H9 (cell line): ENCODE results near the gene GPR176. TPM values are rescaled to one million over a fixed set of nuclear protein-coding genes. Genes with fewer than 3 reads are reported as not detected.

ENCODE experiments used
- DNase-seq: peaks from one replicate; pipeline ENCODE4 v3.0.0-alpha.2; 2017
- H2AFZ ChIP-seq: one replicate; pipeline ENCODE4 v1.6.1; 2013; ENCODE audit warnings: mild to moderate bottlenecking, low read length, control low read depth, moderate library complexity
- H2AK5ac ChIP-seq: 2 replicates; pipeline ENCODE4 v1.6.1; 2013; ENCODE audit warnings: low read length, control low read depth, mixed read lengths; ENCODE audit not compliant: insufficient read length
- H2BK120ac ChIP-seq: one replicate; pipeline ENCODE4 v1.6.1; 2013; ENCODE audit warnings: low read depth, mild to moderate bottlenecking, low read length, control low read depth, inconsistent platforms; ENCODE audit not compliant: poor library complexity, severe bottlenecking
- H2BK12ac ChIP-seq: 2 replicates; pipeline ENCODE4 v1.6.1; 2013; ENCODE audit warnings: low read length, control low read depth, mixed read lengths, low read depth; ENCODE audit not compliant: insufficient read length
- H2BK15ac ChIP-seq: 2 replicates; pipeline ENCODE4 v1.6.1; 2013; ENCODE audit warnings: low read depth, low read length, control low read depth
- H2BK20ac ChIP-seq: one replicate; pipeline ENCODE4 v1.6.1; 2013; ENCODE audit warnings: low read depth, mild to moderate bottlenecking, low read length, control low read depth, inconsistent platforms; ENCODE audit not compliant: poor library complexity, severe bottlenecking
- H2BK5ac ChIP-seq: 2 replicates; pipeline ENCODE4 v1.6.1; 2013; ENCODE audit warnings: low read length, control low read depth, mixed read lengths; ENCODE audit not compliant: insufficient read length
- H3K14ac ChIP-seq: 2 replicates; pipeline ENCODE4 v1.6.1; 2013; ENCODE audit warnings: low read length, control low read depth; ENCODE audit not compliant: insufficient read depth
- H3K18ac ChIP-seq: 2 replicates; pipeline ENCODE4 v1.6.1; 2013; ENCODE audit warnings: low read depth, mild to moderate bottlenecking, mixed read lengths, low read length, control low read depth; ENCODE audit not compliant: insufficient read length
- H3K23ac ChIP-seq: 2 replicates; pipeline ENCODE4 v1.6.1; 2013; ENCODE audit warnings: low read length, control low read depth, mixed read lengths, low read depth; ENCODE audit not compliant: insufficient read length
- H3K23me2 ChIP-seq: 2 replicates; pipeline ENCODE4 v1.6.1; 2013; ENCODE audit warnings: low read depth, mild to moderate bottlenecking, mixed read lengths, low read length, control low read depth; ENCODE audit not compliant: insufficient read length, poor library complexity, severe bottlenecking
- H3K27ac ChIP-seq: 2 replicates; pipeline ENCODE4 v1.5.1; 2013; ENCODE audit warnings: low read length, control low read depth, mixed read lengths, low read depth; ENCODE audit not compliant: insufficient read length
- H3K27me3 ChIP-seq: 2 replicates; pipeline ENCODE4 v1.6.1; 2013; ENCODE audit warnings: low read length, control low read depth, inconsistent platforms; ENCODE audit not compliant: insufficient read depth
- H3K4ac ChIP-seq: 2 replicates; pipeline ENCODE4 v1.6.1; 2013; ENCODE audit warnings: low read depth, mild to moderate bottlenecking, control low read depth, inconsistent platforms, low read length, moderate library complexity
- H3K4me1 ChIP-seq: 2 replicates; pipeline ENCODE4 v1.6.1; 2013; ENCODE audit warnings: low read length, control low read depth, inconsistent platforms; ENCODE audit not compliant: insufficient read depth
- H3K4me2 ChIP-seq: 2 replicates; pipeline ENCODE4 v1.6.1; 2013; ENCODE audit warnings: low read length, control low read depth, mixed read lengths; ENCODE audit not compliant: insufficient read length, insufficient read depth
- H3K56ac ChIP-seq: 2 replicates; pipeline ENCODE4 v1.6.1; 2013; ENCODE audit warnings: low read depth, mild to moderate bottlenecking, mixed read lengths, low read length, control low read depth; ENCODE audit not compliant: insufficient read length
- H3K79me1 ChIP-seq: 2 replicates; pipeline ENCODE4 v1.6.1; 2013; ENCODE audit warnings: low read depth, mild to moderate bottlenecking, moderate library complexity, low read length, control low read depth, inconsistent platforms; ENCODE audit not compliant: insufficient read depth, poor library complexity, severe bottlenecking
- H3K79me2 ChIP-seq: 2 replicates; pipeline ENCODE4 v1.6.1; 2013; ENCODE audit warnings: low read length, control low read depth, inconsistent platforms; ENCODE audit not compliant: insufficient read depth
- H3K9ac ChIP-seq: 2 replicates; pipeline ENCODE4 v1.6.1; 2013; ENCODE audit warnings: low read length, control low read depth, mixed read lengths; ENCODE audit not compliant: insufficient read length; ENCODE audit errors: extremely low read depth
- H3K9me3 ChIP-seq: one replicate; pipeline ENCODE4 v1.6.1; 2013; ENCODE audit warnings: low read depth, low read length, inconsistent platforms; ENCODE audit not compliant: control insufficient read depth
- H3T11ph ChIP-seq: one replicate; pipeline ENCODE4 v1.6.1; 2013; ENCODE audit warnings: mild to moderate bottlenecking, low read length, control low read depth, inconsistent platforms
- H4K20me1 ChIP-seq: one replicate; pipeline ENCODE4 v1.6.1; 2013; ENCODE audit not compliant: control insufficient read depth, insufficient read length, insufficient read depth
- H4K5ac ChIP-seq: 2 replicates; pipeline ENCODE4 v1.6.1; 2013; ENCODE audit warnings: low read depth, mild to moderate bottlenecking, mixed read lengths, low read length, control low read depth; ENCODE audit not compliant: insufficient read length
- H4K8ac ChIP-seq: replicated peaks from 2 replicates; pipeline ENCODE4 v1.6.1; 2013; ENCODE audit warnings: low read length, control low read depth, mixed read lengths, low read depth; ENCODE audit not compliant: insufficient read length
- H4K91ac ChIP-seq: 2 replicates; pipeline ENCODE4 v1.6.1; 2013; ENCODE audit warnings: low read depth, mild to moderate bottlenecking, moderate library complexity, mixed read lengths, low read length, control low read depth; ENCODE audit not compliant: insufficient read length
- H3K27ac Mint-ChIP-seq, 3 experiments: 2 replicates in 2 of 3; 3 replicates in 1 of 3; pipeline ENCODE4 v1.8.0; 2020 to 2021; ENCODE audit warnings: mixed read lengths in 3 of 3, mild to moderate bottlenecking in 1 of 3, moderate library complexity in 1 of 3
- H3K27me3 Mint-ChIP-seq: 2 replicates; pipeline ENCODE4 v1.8.0; 2021; ENCODE audit warnings: low read depth, mild to moderate bottlenecking, moderate library complexity, mixed read lengths
- H3K36me3 Mint-ChIP-seq, 3 experiments: 2 replicates in 2 of 3; 3 replicates in 1 of 3; pipeline ENCODE4 v1.8.0; 2020 to 2021; ENCODE audit warnings: low read depth in 3 of 3, mixed read lengths in 3 of 3; ENCODE audit not compliant: insufficient read depth in 1 of 3
- H3K4me1 Mint-ChIP-seq, 2 experiments: 2 replicates each; pipeline ENCODE4 v1.8.0; 2020; ENCODE audit warnings: mixed read lengths in 2 of 2
- H3K4me3 Mint-ChIP-seq, 2 experiments: 2 replicates in 1 of 2; 3 replicates in 1 of 2; pipeline ENCODE4 v1.8.0; 2020 to 2021; ENCODE audit warnings: mild to moderate bottlenecking in 2 of 2, mixed read lengths in 2 of 2, moderate library complexity in 1 of 2
- H3K9me3 Mint-ChIP-seq, 2 experiments: 2 replicates in 1 of 2; 3 replicates in 1 of 2; pipeline ENCODE4 v1.8.0; 2020; ENCODE audit warnings: mild to moderate bottlenecking in 2 of 2, mixed read lengths in 2 of 2, moderate library complexity in 1 of 2
- CTCF ChIP-seq: fragments of 200-600 bp; sonication (generic); conservative IDR thresholded peaks from 3 replicates; pipeline ENCODE4 v1.8.0; 2021; ENCODE audit warnings: antibody characterized with exemption, mild to moderate bottlenecking
- WGBS: extraction: QIAGEN DNeasy Blood & Tissue Kit; methylation state at CpG from one replicate; pipeline ENCODE4 v1.1.7; 2013; ENCODE audit warnings: missing lambda C conversion rate, low lambda C conversion rate, mixed read lengths; ENCODE audit not compliant: insufficient read length; ENCODE audit errors: extremely low coverage; 5-methylcytosine and 5-hydroxymethylcytosine counted together
- total RNA-seq: library from RNA; stranded (reverse); gene quantifications from 2 replicates; pipeline ENCODE4 v1.2.1, GENCODE V29; 2021

Gene GPR176
- total RNA-seq, 1 experiment from 2014 or later = 132 TPM

- peak overlapping the region; percentile 99 to 100 (median 100) for H3K27ac Mint-ChIP-seq
- TF ChIP-seq CTCF = no peak
- no peaks in the 10 kb centered on the region for H3K27me3 Mint-ChIP-seq
- H3K4me1 ChIP-seq = peaks cover 35% of the 10 kb centered on the region
- peak overlapping the region; percentile 52 for H3K18ac ChIP-seq
- no peak for DNase-seq
- H3K79me1 ChIP-seq = peaks cover 2% of the 10 kb centered on the region
- H3K14ac ChIP-seq = peak overlapping the region; percentile 52; the same call in 1 of the 2 replicates
- peak overlapping the region; percentile 17 for H3K4me2 ChIP-seq
- no peaks in the 10 kb centered on the region for H3K27me3 ChIP-seq
- H2BK20ac ChIP-seq = peak overlapping the region; percentile 26
- H3K4ac ChIP-seq = peak overlapping the region; percentile 18; the same call in 1 of the 2 replicates
- no peak overlapping the region for H2BK15ac ChIP-seq
- H3K56ac ChIP-seq = no peak overlapping the region
- H3K9me3 Mint-ChIP-seq = no peaks in the 10 kb centered on the region
- H2BK5ac ChIP-seq = peak overlapping the region; percentile 77
- peak overlapping the region; percentile 76 for H4K5ac ChIP-seq
- H3K79me2 ChIP-seq = peaks cover 30% of the 10 kb centered on the region; the same call in 1 of the 2 replicates
- peak overlapping the region; percentile 99 for H3K27ac ChIP-seq
- H3K23me2 ChIP-seq = no peaks in the 10 kb centered on the region
- H3K4me1 Mint-ChIP-seq = peaks cover 82 to 89% of the 10 kb centered on the region in 2 experiments
- no peaks in the 10 kb centered on the region for H4K20me1 ChIP-seq
- peak overlapping the region; percentile 40 for H2BK12ac ChIP-seq
- H3K23ac ChIP-seq = no peak overlapping the region
- H3T11ph ChIP-seq = no peak overlapping the region
- H4K8ac ChIP-seq = no peak overlapping the region
- H3K4me3 Mint-ChIP-seq = peak overlapping the region in 1 of 2 experiments; percentile 66; a peak in 3 of 5 replicates
- no peak overlapping the region for H2AFZ ChIP-seq
- peak overlapping the region; percentile 9 for H2AK5ac ChIP-seq
- H3K9me3 ChIP-seq = no peaks in the 10 kb centered on the region
- peak overlapping the region; percentile 20 for H3K9ac ChIP-seq
- no peak overlapping the region for H4K91ac ChIP-seq
- H3K36me3 Mint-ChIP-seq = peaks cover 15 to 22% (median 17%) of the 10 kb centered on the region in 3 experiments
- no CpG with 5 or more reads among the region's 3 CpGs for WGBS
- peak overlapping the region; percentile 82 for H2BK120ac ChIP-seq
These were observed 33.6 kb downstream of the GPR176 start for GRCh38 chr15:39886418-39886817.
